Measurements from ENCODE around the gene ITPR2.
A peak's percentile ranks its signal among the peaks of the same experiment; 100 is the strongest.

The ITPR2 gene

GRCh38 chr12:26422839-26423398 is 410.1 kb downstream of the ITPR2 start:
- DNase-seq: no peak

- DNase-seq: no peak
Measured at GRCh38 chr12:26416550-26416949, 416.4 kb downstream of the ITPR2 start.

- DNase-seq: no peak
Measured at GRCh38 chr12:26410689-26411088, 422.3 kb downstream of the ITPR2 start.

- DNase-seq: no peak
Measured at GRCh38 chr12:26406813-26407212, 426.2 kb downstream of the ITPR2 start.

GRCh38 chr12:26406391-26406790 is 426.6 kb downstream of the ITPR2 start:
- DNase-seq: no peak

- no peak for DNase-seq
Measured at GRCh38 chr12:26403601-26404000, 429.4 kb downstream of the ITPR2 start.

GRCh38 chr12:26402648-26403047 is 430.3 kb downstream of the ITPR2 start:
- DNase-seq: peak in 1 of 56 donors; percentile 2

GRCh38 chr12:26401874-26402273 is 431.1 kb downstream of the ITPR2 start:
- peak in 1 of 56 donors; percentile 22 for DNase-seq

- DNase-seq: no peak
Measured at GRCh38 chr12:26400627-26401026, 432.4 kb downstream of the ITPR2 start.

- DNase-seq: no peak
Measured at GRCh38 chr12:26399381-26399780, 433.6 kb downstream of the ITPR2 start.

- no peak for DNase-seq
Measured at GRCh38 chr12:26396402-26396801, 436.6 kb downstream of the ITPR2 start.

- DNase-seq: no peak
Measured at GRCh38 chr12:26389343-26389742, 443.7 kb downstream of the ITPR2 start.

- DNase-seq: no peak
Measured at GRCh38 chr12:26384536-26384935, 448.5 kb downstream of the ITPR2 start.

- DNase-seq: no peak
Measured at GRCh38 chr12:26383041-26383440, 450.0 kb downstream of the ITPR2 start.

GRCh38 chr12:26380897-26381296 is 452.1 kb downstream of the ITPR2 start:
- DNase-seq: no peak

- DNase-seq: no peak
Measured at GRCh38 chr12:26379777-26380467, 453.1 kb downstream of the ITPR2 start.

- DNase-seq: peak in 22 of 56 donors; percentile 4 to 64 (median 22)
Measured at GRCh38 chr12:26378711-26379110, 454.3 kb downstream of the ITPR2 start.

GRCh38 chr12:26374934-26375680 is 457.9 kb downstream of the ITPR2 start:
- no peak for DNase-seq

GRCh38 chr12:26373606-26374495 is 459.1 kb downstream of the ITPR2 start:
- DNase-seq: no peak

GRCh38 chr12:26372866-26373265 is 460.1 kb downstream of the ITPR2 start:
- DNase-seq: no peak

GRCh38 chr12:26370098-26370497 is 462.9 kb downstream of the ITPR2 start:
- peak in 11 of 56 donors; percentile 4 to 45 (median 7) for DNase-seq

Measured in nucleus accumbens (tissue), 56 donors.